ENCODE results near the gene PLEKHD1.

DNA sequence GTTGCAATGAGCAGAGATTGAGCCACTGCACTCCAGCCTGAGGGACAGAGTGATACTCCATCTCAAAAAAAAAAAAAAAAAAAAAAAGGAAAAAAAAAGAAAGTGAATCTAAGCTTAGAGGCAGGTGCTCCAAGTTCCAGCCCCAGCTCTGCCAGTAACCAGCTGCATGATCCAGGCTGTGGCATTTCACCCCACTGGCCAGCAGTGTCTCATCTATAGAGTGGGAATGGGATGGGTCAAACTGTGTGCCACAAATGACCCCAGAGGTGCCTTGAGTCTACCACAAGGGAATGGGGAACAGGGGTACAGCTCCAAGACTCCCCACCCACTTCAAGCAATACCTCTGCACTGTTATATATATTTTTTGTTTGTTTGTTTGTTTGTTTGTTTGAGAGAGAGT is 5.0 kb downstream of the PLEKHD1 start:
- TF ChIP-seq, protein P1, sequence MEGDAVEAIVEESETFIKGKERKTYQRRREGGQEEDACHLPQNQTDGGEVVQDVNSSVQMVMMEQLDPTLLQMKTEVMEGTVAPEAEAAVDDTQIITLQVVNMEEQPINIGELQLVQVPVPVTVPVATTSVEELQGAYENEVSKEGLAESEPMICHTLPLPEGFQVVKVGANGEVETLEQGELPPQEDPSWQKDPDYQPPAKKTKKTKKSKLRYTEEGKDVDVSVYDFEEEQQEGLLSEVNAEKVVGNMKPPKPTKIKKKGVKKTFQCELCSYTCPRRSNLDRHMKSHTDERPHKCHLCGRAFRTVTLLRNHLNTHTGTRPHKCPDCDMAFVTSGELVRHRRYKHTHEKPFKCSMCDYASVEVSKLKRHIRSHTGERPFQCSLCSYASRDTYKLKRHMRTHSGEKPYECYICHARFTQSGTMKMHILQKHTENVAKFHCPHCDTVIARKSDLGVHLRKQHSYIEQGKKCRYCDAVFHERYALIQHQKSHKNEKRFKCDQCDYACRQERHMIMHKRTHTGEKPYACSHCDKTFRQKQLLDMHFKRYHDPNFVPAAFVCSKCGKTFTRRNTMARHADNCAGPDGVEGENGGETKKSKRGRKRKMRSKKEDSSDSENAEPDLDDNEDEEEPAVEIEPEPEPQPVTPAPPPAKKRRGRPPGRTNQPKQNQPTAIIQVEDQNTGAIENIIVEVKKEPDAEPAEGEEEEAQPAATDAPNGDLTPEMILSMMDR (IDR thresholded peaks at IDR 0.05): no peak
- no peak for TF ChIP-seq POLR2A (IDR thresholded peaks at IDR 0.05)
